H9 (cell line): Measurements from ENCODE around the gene FAM83F. TPM values are rescaled to one million over a fixed set of nuclear protein-coding genes. Genes with fewer than 3 reads are reported as not detected.

ENCODE experiments used
- DNase-seq: peaks from one replicate; pipeline ENCODE4 v3.0.0-alpha.2; 2017
- H2AFZ ChIP-seq: one replicate; pipeline ENCODE4 v1.6.1; 2013; ENCODE audit warnings: mild to moderate bottlenecking, low read length, control low read depth, moderate library complexity
- H2AK5ac ChIP-seq: 2 replicates; pipeline ENCODE4 v1.6.1; 2013; ENCODE audit warnings: low read length, control low read depth, mixed read lengths; ENCODE audit not compliant: insufficient read length
- H2BK120ac ChIP-seq: one replicate; pipeline ENCODE4 v1.6.1; 2013; ENCODE audit warnings: low read depth, mild to moderate bottlenecking, low read length, control low read depth, inconsistent platforms; ENCODE audit not compliant: poor library complexity, severe bottlenecking
- H2BK12ac ChIP-seq: 2 replicates; pipeline ENCODE4 v1.6.1; 2013; ENCODE audit warnings: low read length, control low read depth, mixed read lengths, low read depth; ENCODE audit not compliant: insufficient read length
- H2BK15ac ChIP-seq: 2 replicates; pipeline ENCODE4 v1.6.1; 2013; ENCODE audit warnings: low read depth, low read length, control low read depth
- H2BK20ac ChIP-seq: one replicate; pipeline ENCODE4 v1.6.1; 2013; ENCODE audit warnings: low read depth, mild to moderate bottlenecking, low read length, control low read depth, inconsistent platforms; ENCODE audit not compliant: poor library complexity, severe bottlenecking
- H2BK5ac ChIP-seq: 2 replicates; pipeline ENCODE4 v1.6.1; 2013; ENCODE audit warnings: low read length, control low read depth, mixed read lengths; ENCODE audit not compliant: insufficient read length
- H3K14ac ChIP-seq: 2 replicates; pipeline ENCODE4 v1.6.1; 2013; ENCODE audit warnings: low read length, control low read depth; ENCODE audit not compliant: insufficient read depth
- H3K18ac ChIP-seq: 2 replicates; pipeline ENCODE4 v1.6.1; 2013; ENCODE audit warnings: low read depth, mild to moderate bottlenecking, mixed read lengths, low read length, control low read depth; ENCODE audit not compliant: insufficient read length
- H3K23ac ChIP-seq: 2 replicates; pipeline ENCODE4 v1.6.1; 2013; ENCODE audit warnings: low read length, control low read depth, mixed read lengths, low read depth; ENCODE audit not compliant: insufficient read length
- H3K23me2 ChIP-seq: 2 replicates; pipeline ENCODE4 v1.6.1; 2013; ENCODE audit warnings: low read depth, mild to moderate bottlenecking, mixed read lengths, low read length, control low read depth; ENCODE audit not compliant: insufficient read length, poor library complexity, severe bottlenecking
- H3K27ac ChIP-seq: 2 replicates; pipeline ENCODE4 v1.5.1; 2013; ENCODE audit warnings: low read length, control low read depth, mixed read lengths, low read depth; ENCODE audit not compliant: insufficient read length
- H3K27me3 ChIP-seq: 2 replicates; pipeline ENCODE4 v1.6.1; 2013; ENCODE audit warnings: low read length, control low read depth, inconsistent platforms; ENCODE audit not compliant: insufficient read depth
- H3K4ac ChIP-seq: 2 replicates; pipeline ENCODE4 v1.6.1; 2013; ENCODE audit warnings: low read depth, mild to moderate bottlenecking, control low read depth, inconsistent platforms, low read length, moderate library complexity
- H3K4me1 ChIP-seq: 2 replicates; pipeline ENCODE4 v1.6.1; 2013; ENCODE audit warnings: low read length, control low read depth, inconsistent platforms; ENCODE audit not compliant: insufficient read depth
- H3K4me2 ChIP-seq: 2 replicates; pipeline ENCODE4 v1.6.1; 2013; ENCODE audit warnings: low read length, control low read depth, mixed read lengths; ENCODE audit not compliant: insufficient read length, insufficient read depth
- H3K56ac ChIP-seq: 2 replicates; pipeline ENCODE4 v1.6.1; 2013; ENCODE audit warnings: low read depth, mild to moderate bottlenecking, mixed read lengths, low read length, control low read depth; ENCODE audit not compliant: insufficient read length
- H3K79me1 ChIP-seq: 2 replicates; pipeline ENCODE4 v1.6.1; 2013; ENCODE audit warnings: low read depth, mild to moderate bottlenecking, moderate library complexity, low read length, control low read depth, inconsistent platforms; ENCODE audit not compliant: insufficient read depth, poor library complexity, severe bottlenecking
- H3K79me2 ChIP-seq: 2 replicates; pipeline ENCODE4 v1.6.1; 2013; ENCODE audit warnings: low read length, control low read depth, inconsistent platforms; ENCODE audit not compliant: insufficient read depth
- H3K9ac ChIP-seq: 2 replicates; pipeline ENCODE4 v1.6.1; 2013; ENCODE audit warnings: low read length, control low read depth, mixed read lengths; ENCODE audit not compliant: insufficient read length; ENCODE audit errors: extremely low read depth
- H3K9me3 ChIP-seq: one replicate; pipeline ENCODE4 v1.6.1; 2013; ENCODE audit warnings: low read depth, low read length, inconsistent platforms; ENCODE audit not compliant: control insufficient read depth
- H3T11ph ChIP-seq: one replicate; pipeline ENCODE4 v1.6.1; 2013; ENCODE audit warnings: mild to moderate bottlenecking, low read length, control low read depth, inconsistent platforms
- H4K20me1 ChIP-seq: one replicate; pipeline ENCODE4 v1.6.1; 2013; ENCODE audit not compliant: control insufficient read depth, insufficient read length, insufficient read depth
- H4K5ac ChIP-seq: 2 replicates; pipeline ENCODE4 v1.6.1; 2013; ENCODE audit warnings: low read depth, mild to moderate bottlenecking, mixed read lengths, low read length, control low read depth; ENCODE audit not compliant: insufficient read length
- H4K8ac ChIP-seq: replicated peaks from 2 replicates; pipeline ENCODE4 v1.6.1; 2013; ENCODE audit warnings: low read length, control low read depth, mixed read lengths, low read depth; ENCODE audit not compliant: insufficient read length
- H4K91ac ChIP-seq: 2 replicates; pipeline ENCODE4 v1.6.1; 2013; ENCODE audit warnings: low read depth, mild to moderate bottlenecking, moderate library complexity, mixed read lengths, low read length, control low read depth; ENCODE audit not compliant: insufficient read length
- H3K27ac Mint-ChIP-seq, 3 experiments: 2 replicates in 2 of 3; 3 replicates in 1 of 3; pipeline ENCODE4 v1.8.0; 2020 to 2021; ENCODE audit warnings: mixed read lengths in 3 of 3, mild to moderate bottlenecking in 1 of 3, moderate library complexity in 1 of 3
- H3K27me3 Mint-ChIP-seq: 2 replicates; pipeline ENCODE4 v1.8.0; 2021; ENCODE audit warnings: low read depth, mild to moderate bottlenecking, moderate library complexity, mixed read lengths
- H3K36me3 Mint-ChIP-seq, 3 experiments: 2 replicates in 2 of 3; 3 replicates in 1 of 3; pipeline ENCODE4 v1.8.0; 2020 to 2021; ENCODE audit warnings: low read depth in 3 of 3, mixed read lengths in 3 of 3; ENCODE audit not compliant: insufficient read depth in 1 of 3
- H3K4me1 Mint-ChIP-seq, 2 experiments: 2 replicates each; pipeline ENCODE4 v1.8.0; 2020; ENCODE audit warnings: mixed read lengths in 2 of 2
- H3K4me3 Mint-ChIP-seq, 2 experiments: 2 replicates in 1 of 2; 3 replicates in 1 of 2; pipeline ENCODE4 v1.8.0; 2020 to 2021; ENCODE audit warnings: mild to moderate bottlenecking in 2 of 2, mixed read lengths in 2 of 2, moderate library complexity in 1 of 2
- H3K9me3 Mint-ChIP-seq, 2 experiments: 2 replicates in 1 of 2; 3 replicates in 1 of 2; pipeline ENCODE4 v1.8.0; 2020; ENCODE audit warnings: mild to moderate bottlenecking in 2 of 2, mixed read lengths in 2 of 2, moderate library complexity in 1 of 2
- CTCF ChIP-seq: fragments of 200-600 bp; sonication (generic); conservative IDR thresholded peaks from 3 replicates; pipeline ENCODE4 v1.8.0; 2021; ENCODE audit warnings: antibody characterized with exemption, mild to moderate bottlenecking
- WGBS: extraction: QIAGEN DNeasy Blood & Tissue Kit; methylation state at CpG from one replicate; pipeline ENCODE4 v1.1.7; 2013; ENCODE audit warnings: missing lambda C conversion rate, low lambda C conversion rate, mixed read lengths; ENCODE audit not compliant: insufficient read length; ENCODE audit errors: extremely low coverage; 5-methylcytosine and 5-hydroxymethylcytosine counted together
- total RNA-seq: library from RNA; stranded (reverse); gene quantifications from 2 replicates; pipeline ENCODE4 v1.2.1, GENCODE V29; 2021

Gene FAM83F
- total RNA-seq, 1 experiment from 2014 or later = 17.4 TPM

- Mint-ChIP-seq H3K36me3 (no peaks in the 10 kb centered on the region; a peak in 1 of 7 replicates), H3K4me3 (no peak overlapping the region), H3K4me1 (peaks cover 7 to 9% of the 10 kb centered on the region in 2 experiments), H3K27me3 (peaks cover 52% of the 10 kb centered on the region), H3K27ac (no peak overlapping the region), H3K9me3 (no peaks in the 10 kb centered on the region; a peak in 1 of 5 replicates)
- Histone ChIP-seq H4K91ac (no peak overlapping the region), H2AFZ (no peak overlapping the region), H3K4ac (no peak overlapping the region), H4K5ac (no peak overlapping the region), H2BK12ac (no peak overlapping the region), H3K23ac (no peak overlapping the region), H4K8ac (no peak overlapping the region), H3K27me3 (no peaks in the 10 kb centered on the region), H3K18ac (no peak overlapping the region), H3K14ac (no peak overlapping the region), H2BK20ac (no peak overlapping the region), H2BK15ac (no peak overlapping the region), H2BK120ac (no peak overlapping the region), H3K56ac (no peak overlapping the region), H2BK5ac (no peak overlapping the region), H3K27ac (no peak overlapping the region), H3K23me2 (peaks cover 7% of the 10 kb centered on the region), H3K79me2 (no peaks in the 10 kb centered on the region), H3K4me2 (no peak overlapping the region), H2AK5ac (no peak overlapping the region), H3K9ac (no peak overlapping the region), H3K79me1 (no peaks in the 10 kb centered on the region), H3T11ph (no peak overlapping the region), H4K20me1 (no peaks in the 10 kb centered on the region), H3K4me1 (peaks cover 4% of the 10 kb centered on the region; the same call in 1 of the 2 replicates), H3K9me3 (no peaks in the 10 kb centered on the region)
- WGBS = no CpG with 5 or more reads among the region's 4 CpGs
- DNase-seq = no peak
- TF ChIP-seq CTCF = no peak
Observed at GRCh38 chr22:40040927-40041326, 46.2 kb downstream of the FAM83F start.
